Neuronal stem cell (in vitro differentiated cells): ENCODE data around the gene SLC6A1.

Experiments
- DNase-seq: peaks from one replicate; pipeline ENCODE4 v3.0.0-alpha.2; 2013; ENCODE audit warnings: low spot score
- H2AFZ ChIP-seq: one replicate; pipeline ENCODE4 v1.6.1; 2013; ENCODE audit warnings: mild to moderate bottlenecking, low read length, inconsistent platforms
- H2AK5ac ChIP-seq: 2 replicates; pipeline ENCODE4 v1.6.1; 2013; ENCODE audit warnings: low read depth, mild to moderate bottlenecking, inconsistent platforms, low read length, moderate library complexity, mixed read lengths
- H2BK120ac ChIP-seq: 2 replicates; pipeline ENCODE4 v1.6.1; 2013; ENCODE audit warnings: low read depth, mild to moderate bottlenecking, inconsistent platforms, low read length, moderate library complexity, mixed read lengths
- H2BK12ac ChIP-seq: one replicate; pipeline ENCODE4 v1.6.1; 2013; ENCODE audit warnings: low read length, inconsistent platforms
- H2BK15ac ChIP-seq: 2 replicates; pipeline ENCODE4 v1.6.1; 2013; ENCODE audit warnings: mild to moderate bottlenecking, low read length, inconsistent platforms, mixed read lengths
- H2BK5ac ChIP-seq: one replicate; pipeline ENCODE4 v1.6.1; 2013; ENCODE audit warnings: inconsistent platforms, mild to moderate bottlenecking, low read length, moderate library complexity
- H3K14ac ChIP-seq: one replicate; pipeline ENCODE4 v1.6.1; 2013; ENCODE audit warnings: low read length, inconsistent platforms
- H3K18ac ChIP-seq: 2 replicates; pipeline ENCODE4 v1.6.1; 2013; ENCODE audit warnings: low read length, inconsistent platforms
- H3K23ac ChIP-seq: 2 replicates; pipeline ENCODE4 v1.6.1; 2013; ENCODE audit warnings: low read depth, mild to moderate bottlenecking, mixed read lengths, low read length, inconsistent platforms; ENCODE audit not compliant: poor library complexity
- H3K27ac ChIP-seq: replicated peaks from 3 replicates; pipeline ENCODE4 v1.5.1; 2013; ENCODE audit warnings: low read length, inconsistent platforms
- H3K27me3 ChIP-seq, 3 experiments: 2 replicates each; pipeline ENCODE4 v1.6.1; 2013; ENCODE audit warnings: low read length in 3 of 3, mild to moderate bottlenecking in 2 of 3, inconsistent platforms in 1 of 3, low read depth in 1 of 3, mixed read lengths in 1 of 3, moderate library complexity in 1 of 3; ENCODE audit not compliant: control insufficient read depth in 3 of 3, insufficient read depth in 3 of 3
- H3K36me3 ChIP-seq, 2 donors: replicated peaks in 1 of 2; 2 replicates each; pipeline ENCODE4 v1.6.1; 2013; ENCODE audit warnings: low read length in 2 of 2; ENCODE audit not compliant: control insufficient read depth in 2 of 2, insufficient read depth in 2 of 2
- H3K4ac ChIP-seq: 2 replicates; pipeline ENCODE4 v1.6.1; 2013; ENCODE audit warnings: inconsistent platforms, mild to moderate bottlenecking, low read length, moderate library complexity
- H3K4me1 ChIP-seq, 2 donors: 1 replicate in 1 of 2; 2 replicates in 1 of 2; pipeline ENCODE4 v1.6.1; 2013; ENCODE audit warnings: low read length in 2 of 2, low read depth in 1 of 2; ENCODE audit not compliant: control insufficient read depth in 2 of 2, insufficient read depth in 1 of 2
- H3K4me2 ChIP-seq: one replicate; pipeline ENCODE4 v1.6.1; 2013; ENCODE audit warnings: mild to moderate bottlenecking, low read length, inconsistent platforms; ENCODE audit not compliant: insufficient read depth, poor library complexity, severe bottlenecking
- H3K4me3 ChIP-seq, 2 donors: 2 replicates each; pipeline ENCODE4 v1.5.1; 2013; ENCODE audit warnings: low read length in 2 of 2, mild to moderate bottlenecking in 2 of 2, inconsistent platforms in 1 of 2, moderate library complexity in 1 of 2
- H3K79me1 ChIP-seq: one replicate; pipeline ENCODE4 v1.6.1; 2013; ENCODE audit warnings: low read depth, mild to moderate bottlenecking, inconsistent platforms, low read length, moderate library complexity
- H3K9ac ChIP-seq: one replicate; pipeline ENCODE4 v1.6.1; 2013; ENCODE audit warnings: mild to moderate bottlenecking, low read depth, low read length, inconsistent platforms; ENCODE audit not compliant: poor library complexity
- H3K9me3 ChIP-seq, 2 donors: replicated peaks in 1 of 2; 2 replicates each; pipeline versions ENCODE3 to v1.6.1; 2013; ENCODE audit warnings: low read length in 2 of 2, mild to moderate bottlenecking in 2 of 2, inconsistent platforms in 1 of 2, low read depth in 1 of 2, mixed read lengths in 1 of 2, moderate library complexity in 1 of 2; ENCODE audit not compliant: control insufficient read depth in 2 of 2, insufficient read depth in 1 of 2
- H4K8ac ChIP-seq: one replicate; pipeline ENCODE4 v1.6.1; 2013; ENCODE audit warnings: low read depth, mild to moderate bottlenecking, inconsistent platforms, low read length, moderate library complexity
- H4K91ac ChIP-seq: one replicate; pipeline ENCODE4 v1.6.1; 2013; ENCODE audit warnings: low read length, low read depth, mild to moderate bottlenecking, inconsistent platforms; ENCODE audit not compliant: poor library complexity
- whole genome bisulfite sequencing, 2 donors: extraction: QIAGEN DNeasy Blood & Tissue Kit; methylation state at CpG; one replicate each; pipeline ENCODE4 v1.1.7; 2013; ENCODE audit warnings: missing lambda C conversion rate in 2 of 2, mixed read lengths in 1 of 2; ENCODE audit not compliant: insufficient read length in 2 of 2, insufficient replicate concordance in 1 of 2; ENCODE audit errors: extremely low coverage in 2 of 2; 5-methylcytosine and 5-hydroxymethylcytosine counted together

SLC6A1 gene

DNA sequence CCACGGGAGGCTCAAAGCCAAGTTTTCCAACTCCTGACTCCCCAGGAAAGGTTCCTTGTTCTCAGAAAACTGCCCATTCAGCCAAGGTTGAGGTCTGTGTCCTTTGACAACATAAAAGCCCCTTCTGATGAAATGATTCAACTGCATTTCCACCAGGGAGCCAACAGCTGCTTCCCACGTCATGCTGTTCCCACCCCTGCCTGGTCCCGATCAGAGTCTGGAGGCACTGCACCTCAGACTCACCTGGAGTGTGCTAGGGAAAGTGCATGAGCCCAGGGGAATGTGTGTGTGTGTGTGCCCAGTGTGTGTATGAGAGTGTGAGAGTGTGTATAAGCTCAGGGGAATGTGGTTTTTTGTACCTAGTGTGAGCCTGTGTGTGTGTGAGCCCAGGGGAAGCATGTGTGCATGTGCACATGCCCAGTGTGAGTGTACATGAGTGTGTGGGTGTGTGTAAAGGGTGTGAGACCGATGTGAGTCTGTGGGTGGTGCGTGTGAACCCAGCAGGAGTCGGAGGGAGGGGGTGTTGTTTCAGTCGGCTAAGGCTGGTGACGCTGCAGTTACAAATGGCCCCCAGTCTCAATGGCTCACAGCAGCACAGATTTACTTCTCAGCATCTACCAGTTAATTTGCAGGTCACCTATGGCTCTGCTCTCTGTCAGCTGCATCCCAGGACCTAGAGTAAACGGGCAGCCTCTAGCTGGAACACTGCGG lies 20.3 kb upstream of the SLC6A1 start:
- H3K27ac ChIP-seq, result no peak overlapping the region
- no peak overlapping the region for H4K91ac ChIP-seq
- no peaks in the 10 kb centered on the region for H3K36me3 ChIP-seq
- no peak overlapping the region for H2BK5ac ChIP-seq
- H2AFZ ChIP-seq, result no peak overlapping the region
- peaks cover 0 to 4% (median 0%) of the 10 kb centered on the region in 3 experiments for H3K27me3 ChIP-seq
- no peak overlapping the region for H3K4me2 ChIP-seq
- H3K23ac ChIP-seq, result peak overlapping the region; percentile 38
- no peaks in the 10 kb centered on the region for H3K79me1 ChIP-seq
- no peak overlapping the region for H2BK12ac ChIP-seq
- no peak overlapping the region for H4K8ac ChIP-seq
- H2BK120ac ChIP-seq, result no peak overlapping the region
- no peak overlapping the region for H3K4ac ChIP-seq
- no peaks in the 10 kb centered on the region for H3K4me1 ChIP-seq
- no peak overlapping the region for H3K9ac ChIP-seq
- WGBS, 2 donors, result no CpG with 5 or more reads among the region's 10 CpGs
- H2BK15ac ChIP-seq, result no peak overlapping the region
- H2AK5ac ChIP-seq, result no peak overlapping the region
- H3K14ac ChIP-seq, result no peak overlapping the region
- no peak for DNase-seq
- peak overlapping the region in 1 of 2 donors; percentile 49 for H3K4me3 ChIP-seq
- no peak overlapping the region for H3K18ac ChIP-seq
- H3K9me3 ChIP-seq, result no peaks in the 10 kb centered on the region

DNA sequence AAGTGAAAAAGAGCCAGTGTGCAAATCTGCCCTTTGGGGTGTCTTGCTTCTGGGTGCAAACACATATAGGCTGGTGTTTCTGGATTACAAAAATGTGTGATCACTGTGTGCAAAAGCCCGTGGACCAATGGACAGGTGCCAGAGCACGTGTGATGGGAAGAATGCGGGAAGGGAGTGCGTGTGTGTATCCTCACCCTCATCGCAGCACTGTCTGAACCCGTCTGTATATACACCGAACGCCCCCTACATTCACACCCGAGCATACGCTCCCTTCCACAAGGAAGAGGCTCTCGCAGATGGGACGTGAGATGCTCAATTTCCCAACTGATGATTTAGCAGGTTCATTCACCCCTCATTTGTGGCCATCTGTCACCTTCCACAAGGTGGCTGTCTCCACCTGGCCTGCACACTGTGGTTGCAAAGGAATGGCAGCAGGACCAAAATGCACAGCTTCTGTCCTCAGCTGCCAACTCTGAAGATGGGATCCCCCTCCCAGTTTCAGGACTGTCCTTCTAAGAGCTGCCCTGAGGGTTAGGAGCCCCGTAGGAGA lies 19.4 kb upstream of the SLC6A1 start:
- Histone ChIP-seq H3K9me3 (no peaks in the 10 kb centered on the region), H2BK120ac (no peak overlapping the region), H3K18ac (no peak overlapping the region), H3K4me3 (no peak overlapping the region), H3K4ac (no peak overlapping the region), H4K8ac (no peak overlapping the region), H2BK5ac (no peak overlapping the region), H3K79me1 (no peaks in the 10 kb centered on the region), H3K9ac (no peak overlapping the region), H2AK5ac (no peak overlapping the region), H3K23ac (no peak overlapping the region), H3K27ac (no peak overlapping the region), H3K14ac (peak overlapping the region; percentile 26), H2AFZ (no peak overlapping the region), H4K91ac (peak overlapping the region; percentile 27), H2BK12ac (no peak overlapping the region), H3K4me2 (no peak overlapping the region), H2BK15ac (no peak overlapping the region), H3K4me1 (peaks cover 0 to 4% of the 10 kb centered on the region in 2 donors), H3K27me3 (peaks cover 0 to 4% (median 0%) of the 10 kb centered on the region in 3 experiments), H3K36me3 (no peaks in the 10 kb centered on the region)
- WGBS, 2 donors, result no CpG with 5 or more reads among the region's 13 CpGs
- no peak for DNase-seq

DNA sequence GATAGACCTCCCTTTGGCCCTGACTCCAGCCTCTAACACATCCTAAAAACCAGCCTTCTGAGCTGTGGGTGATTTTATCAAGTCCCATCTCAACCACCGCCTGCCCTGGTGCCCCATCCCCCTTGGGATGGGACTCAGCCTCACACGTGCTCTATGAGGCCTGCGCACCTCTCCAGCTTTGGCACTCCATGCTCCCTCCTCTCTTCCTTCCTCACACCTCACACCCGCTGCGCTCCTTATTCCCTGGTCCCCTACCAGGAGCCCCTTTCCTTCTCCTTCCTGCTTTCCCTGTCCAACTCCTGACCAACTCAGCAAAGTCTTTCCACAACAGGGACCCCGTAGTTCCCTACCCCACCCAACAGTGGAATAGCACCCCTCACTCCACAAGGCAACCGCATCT lies 18.4 kb upstream of the SLC6A1 start:
- H3K4me2 ChIP-seq, result no peak overlapping the region
- no CpG with 5 or more reads among the region's 7 CpGs for WGBS, 2 donors
- no peak overlapping the region for H3K18ac ChIP-seq
- H3K79me1 ChIP-seq, result no peaks in the 10 kb centered on the region
- no peak overlapping the region for H3K4ac ChIP-seq
- no peak overlapping the region for H2BK120ac ChIP-seq
- peaks cover 0 to 7% of the 10 kb centered on the region in 2 donors for H3K4me1 ChIP-seq
- no peak overlapping the region for H2BK5ac ChIP-seq
- no peak overlapping the region for H3K27ac ChIP-seq
- no peaks in the 10 kb centered on the region for H3K36me3 ChIP-seq
- peaks cover 0 to 4% (median 0%) of the 10 kb centered on the region in 3 experiments for H3K27me3 ChIP-seq
- H3K14ac ChIP-seq, result no peak overlapping the region
- no peak overlapping the region for H2AFZ ChIP-seq
- no peak overlapping the region for H4K8ac ChIP-seq
- no peaks in the 10 kb centered on the region for H3K9me3 ChIP-seq
- H4K91ac ChIP-seq, result no peak overlapping the region
- DNase-seq, result no peak
- H2BK12ac ChIP-seq, result no peak overlapping the region
- H3K9ac ChIP-seq, result no peak overlapping the region
- H2AK5ac ChIP-seq, result no peak overlapping the region
- no peak overlapping the region for H2BK15ac ChIP-seq
- H3K4me3 ChIP-seq, result no peak overlapping the region
- H3K23ac ChIP-seq, result no peak overlapping the region

DNA sequence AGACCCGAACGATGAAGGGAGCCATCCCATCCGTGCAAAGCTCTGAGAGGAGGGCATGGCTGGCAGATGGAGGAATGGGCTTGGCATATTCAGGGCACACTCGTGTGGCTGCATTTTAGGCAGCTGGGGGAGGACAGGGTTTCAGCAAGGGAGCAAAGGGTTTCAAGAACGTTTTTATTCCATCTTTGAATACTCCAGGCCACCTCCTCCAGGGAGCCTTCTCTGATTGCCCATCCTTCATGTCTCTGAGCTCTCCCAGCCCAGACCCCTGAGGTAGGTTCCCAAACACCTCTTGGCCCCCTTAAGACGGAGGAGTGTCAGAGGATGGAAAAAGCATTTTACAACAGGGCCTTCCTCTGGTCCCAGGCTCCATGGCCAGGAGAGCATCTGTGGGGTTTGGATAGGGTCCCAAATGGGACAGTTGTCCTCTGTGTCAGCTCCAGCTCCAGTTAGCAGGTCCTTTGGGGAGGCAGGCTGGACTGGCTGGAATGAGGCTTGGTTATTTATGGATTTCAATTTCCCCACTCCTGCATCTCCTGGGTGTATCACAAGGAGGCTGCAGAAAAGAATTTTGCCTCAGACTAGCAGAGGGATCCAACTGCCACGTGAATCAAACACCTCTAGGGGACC lies 17.7 kb upstream of the SLC6A1 start:
- H2BK5ac ChIP-seq, result no peak overlapping the region
- no peak overlapping the region for H3K27ac ChIP-seq
- H2AK5ac ChIP-seq, result no peak overlapping the region
- no peak overlapping the region for H3K14ac ChIP-seq
- H3K4me1 ChIP-seq, result peaks cover 0 to 7% of the 10 kb centered on the region in 2 donors
- no peaks in the 10 kb centered on the region for H3K79me1 ChIP-seq
- H3K23ac ChIP-seq, result no peak overlapping the region
- no peak overlapping the region for H3K9ac ChIP-seq
- no peak overlapping the region for H4K8ac ChIP-seq
- no peaks in the 10 kb centered on the region for H3K36me3 ChIP-seq
- DNase-seq, result no peak
- WGBS, 2 donors, result no CpG with 5 or more reads among the region's 7 CpGs
- no peak overlapping the region for H3K4me3 ChIP-seq
- no peak overlapping the region for H4K91ac ChIP-seq
- no peak overlapping the region for H3K18ac ChIP-seq
- no peak overlapping the region for H3K4me2 ChIP-seq
- H3K27me3 ChIP-seq, result peaks cover 0 to 4% (median 0%) of the 10 kb centered on the region in 3 experiments
- H2BK12ac ChIP-seq, result no peak overlapping the region
- no peak overlapping the region for H3K4ac ChIP-seq
- H2BK120ac ChIP-seq, result no peak overlapping the region
- no peak overlapping the region for H2BK15ac ChIP-seq
- H2AFZ ChIP-seq, result no peak overlapping the region
- no peaks in the 10 kb centered on the region for H3K9me3 ChIP-seq
